Endodermal cell (in vitro differentiated cells): Measurements from ENCODE around the gene THAP10. TPM values are rescaled to one million over a fixed set of nuclear protein-coding genes. Genes with fewer than 3 reads are reported as not detected.
"Not testable (repeated sequence)": the region's sequence is repeated elsewhere in the genome, so short reads cannot be mapped to it uniquely, and the experiment has no call there.

Experiments used
- DNase-seq: peaks from one replicate; pipeline ENCODE4 v3.0.0-alpha.2; 2017
- H3K27ac ChIP-seq: 2 replicates; pipeline ENCODE4 v1.5.1; 2013; ENCODE audit warnings: mild to moderate bottlenecking, low read depth, low read length, moderate library complexity
- H3K27me3 ChIP-seq: 2 replicates; pipeline ENCODE4 v1.6.1; 2013; ENCODE audit warnings: mild to moderate bottlenecking, low read length, moderate library complexity; ENCODE audit not compliant: insufficient read depth, control insufficient read depth, poor library complexity, severe bottlenecking
- H3K36me3 ChIP-seq: 2 replicates; pipeline ENCODE4 v1.7.0; 2013; ENCODE audit warnings: mild to moderate bottlenecking, low read length, moderate library complexity; ENCODE audit not compliant: control insufficient read depth, insufficient read depth
- H3K4me1 ChIP-seq: one replicate; pipeline ENCODE4 v1.7.0; 2013; ENCODE audit warnings: low read length; ENCODE audit not compliant: control insufficient read depth, insufficient read depth
- H3K4me3 ChIP-seq: 2 replicates; pipeline ENCODE4 v1.5.1; 2013; ENCODE audit warnings: mild to moderate bottlenecking, low read length, moderate library complexity
- H3K9ac ChIP-seq: 2 replicates; pipeline ENCODE4 v1.6.1; 2013; ENCODE audit warnings: mild to moderate bottlenecking, low read length, moderate library complexity; ENCODE audit not compliant: poor library complexity, severe bottlenecking; ENCODE audit errors: extremely low read depth
- H3K9me3 ChIP-seq: 2 replicates; pipeline ENCODE4 v1.6.1; 2013; ENCODE audit warnings: mild to moderate bottlenecking, low read length, moderate library complexity; ENCODE audit not compliant: control insufficient read depth
- H3K27ac Mint-ChIP-seq: 2 replicates; pipeline ENCODE4 v1.8.0; 2020; ENCODE audit warnings: mixed read lengths
- H3K27me3 Mint-ChIP-seq: 2 replicates; pipeline ENCODE4 v1.8.0; 2021; ENCODE audit warnings: mild to moderate bottlenecking, mixed read lengths; ENCODE audit not compliant: insufficient read depth
- H3K36me3 Mint-ChIP-seq: 2 replicates; pipeline ENCODE4 v1.8.0; 2020; ENCODE audit warnings: low read depth, mixed read lengths
- H3K4me1 Mint-ChIP-seq: 2 replicates; pipeline ENCODE4 v1.8.0; 2020; ENCODE audit warnings: mixed read lengths
- H3K4me3 Mint-ChIP-seq: 2 replicates; pipeline ENCODE4 v1.8.0; 2020; ENCODE audit warnings: mild to moderate bottlenecking, moderate library complexity, mixed read lengths
- H3K9me3 Mint-ChIP-seq: 2 replicates; pipeline ENCODE4 v1.8.0; 2020; ENCODE audit warnings: mild to moderate bottlenecking, mixed read lengths
- WGBS, 2 experiments: methylation state at CpG; one replicate each; pipeline versions ENCODE4 v1.1.5 to v1.1.7; 2013; ENCODE audit warnings: missing lambda C conversion rate in 2 of 2, mixed read lengths in 1 of 2; ENCODE audit not compliant: insufficient coverage in 1 of 2, insufficient read length in 1 of 2; 5-methylcytosine and 5-hydroxymethylcytosine counted together
- total RNA-seq, 2 donors: library from RNA; stranded (reverse); fragmentation: NEBNext Ultra II Directional in 1 of 2; extraction: Animal tissue kit (Norgen Biotek cat#: 25700) in 1 of 2; gene quantifications; 2 replicates in 1 of 2; 3 replicates in 1 of 2; pipeline ENCODE4 v1.2.1, GENCODE V29; 2021
- TF ChIP-seq, protein P1 (sequence below): fragments of 200-600 bp; sonication (generic); conservative IDR thresholded peaks from 2 replicates; pipeline ENCODE4 v1.5.0; 2021; ENCODE audit warnings: antibody characterized with exemption, mild to moderate bottlenecking

THAP10 gene
- total RNA-seq, 2 donors from 2014 or later: 2.4 to 6.1 TPM

- no peak overlapping the region for H3K27ac ChIP-seq
- no peaks in the 10 kb centered on the region for H3K36me3 ChIP-seq
- no peaks in the 10 kb centered on the region for H3K4me1 ChIP-seq
- H3K27me3 ChIP-seq: no peaks in the 10 kb centered on the region
- H3K9me3 Mint-ChIP-seq: no peaks in the 10 kb centered on the region
- TF ChIP-seq, protein P1, sequence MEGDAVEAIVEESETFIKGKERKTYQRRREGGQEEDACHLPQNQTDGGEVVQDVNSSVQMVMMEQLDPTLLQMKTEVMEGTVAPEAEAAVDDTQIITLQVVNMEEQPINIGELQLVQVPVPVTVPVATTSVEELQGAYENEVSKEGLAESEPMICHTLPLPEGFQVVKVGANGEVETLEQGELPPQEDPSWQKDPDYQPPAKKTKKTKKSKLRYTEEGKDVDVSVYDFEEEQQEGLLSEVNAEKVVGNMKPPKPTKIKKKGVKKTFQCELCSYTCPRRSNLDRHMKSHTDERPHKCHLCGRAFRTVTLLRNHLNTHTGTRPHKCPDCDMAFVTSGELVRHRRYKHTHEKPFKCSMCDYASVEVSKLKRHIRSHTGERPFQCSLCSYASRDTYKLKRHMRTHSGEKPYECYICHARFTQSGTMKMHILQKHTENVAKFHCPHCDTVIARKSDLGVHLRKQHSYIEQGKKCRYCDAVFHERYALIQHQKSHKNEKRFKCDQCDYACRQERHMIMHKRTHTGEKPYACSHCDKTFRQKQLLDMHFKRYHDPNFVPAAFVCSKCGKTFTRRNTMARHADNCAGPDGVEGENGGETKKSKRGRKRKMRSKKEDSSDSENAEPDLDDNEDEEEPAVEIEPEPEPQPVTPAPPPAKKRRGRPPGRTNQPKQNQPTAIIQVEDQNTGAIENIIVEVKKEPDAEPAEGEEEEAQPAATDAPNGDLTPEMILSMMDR: no peak
- H3K4me3 Mint-ChIP-seq: no peak overlapping the region
- no peaks in the 10 kb centered on the region for H3K36me3 Mint-ChIP-seq
- no peaks in the 10 kb centered on the region for H3K27me3 Mint-ChIP-seq
- no peak overlapping the region for H3K9ac ChIP-seq
- no peaks in the 10 kb centered on the region for H3K9me3 ChIP-seq
- no peak overlapping the region for H3K4me3 ChIP-seq
- peaks cover 2% of the 10 kb centered on the region for H3K4me1 Mint-ChIP-seq
- WGBS, 2 experiments: 70 to 79% methylated on average over 2 to 3 of the region's 3 CpGs
- H3K27ac Mint-ChIP-seq: no peak overlapping the region
- DNase-seq: no peak
Measured at GRCh38 chr15:70933411-70933810, 41.2 kb upstream of the THAP10 start.

DNA sequence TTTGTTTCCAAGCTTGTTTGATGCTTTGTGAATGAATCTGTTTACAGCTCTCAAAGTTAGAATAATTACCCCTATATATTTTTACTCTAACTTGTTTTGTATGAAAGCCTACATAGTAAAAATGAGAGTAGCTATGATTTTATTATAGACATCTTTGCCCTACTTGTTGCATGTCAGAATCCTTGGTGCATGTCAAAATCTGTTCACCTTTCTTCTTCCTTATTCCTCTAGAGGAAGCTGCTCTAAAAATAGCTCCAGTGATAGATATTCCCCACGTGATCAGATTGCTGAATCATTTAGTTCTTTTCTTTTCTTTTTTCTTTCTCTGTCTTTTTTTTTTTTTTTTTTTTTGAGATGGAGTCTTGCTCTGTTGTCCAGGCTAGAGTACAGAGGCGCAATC, 40.2 kb upstream of the THAP10 start:
- H3K36me3 ChIP-seq: no peaks in the 10 kb centered on the region
- 85% methylated on average over 2 of the region's 2 CpGs; no CpG with 5 or more reads in 1 of the 2 experiments for WGBS, 2 experiments
- Mint-ChIP-seq H3K9me3 (no peaks in the 10 kb centered on the region), H3K4me1 (no peaks in the 10 kb centered on the region), H3K36me3 (no peaks in the 10 kb centered on the region), H3K27me3 (no peaks in the 10 kb centered on the region), H3K4me3 (no peak overlapping the region), H3K27ac (no peak overlapping the region)
- DNase-seq: no peak
- H3K9ac ChIP-seq: no peak overlapping the region
- H3K27ac ChIP-seq: no peak overlapping the region
- H3K4me1 ChIP-seq: no peaks in the 10 kb centered on the region
- no peaks in the 10 kb centered on the region for H3K27me3 ChIP-seq
- TF ChIP-seq, protein P1: no peak
- H3K9me3 ChIP-seq: no peaks in the 10 kb centered on the region
- H3K4me3 ChIP-seq: no peak overlapping the region

DNA sequence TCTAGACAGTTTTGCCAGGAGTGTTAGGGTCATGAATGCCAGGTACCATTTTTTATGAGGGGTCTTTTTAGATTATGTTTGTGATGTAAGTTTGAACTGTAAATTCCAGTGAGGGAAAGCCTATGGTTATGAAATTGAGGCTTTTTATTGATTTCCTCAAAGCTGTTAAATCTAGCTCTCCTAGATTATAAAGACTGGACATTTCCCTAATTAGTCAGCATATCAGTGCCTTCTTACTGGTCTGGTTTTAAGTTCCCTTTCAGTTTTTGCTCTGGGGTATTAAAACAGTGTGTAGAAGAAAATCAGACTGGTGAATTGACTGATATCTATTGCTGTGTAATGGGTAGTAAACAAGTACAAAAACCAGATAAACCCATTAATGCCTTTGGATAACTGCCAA, 39.6 kb upstream of the THAP10 start:
- H3K27ac Mint-ChIP-seq: no peak overlapping the region
- Histone ChIP-seq H3K4me1 (no peaks in the 10 kb centered on the region), H3K36me3 (no peaks in the 10 kb centered on the region), H3K9me3 (no peaks in the 10 kb centered on the region), H3K9ac (no peak overlapping the region), H3K27me3 (no peaks in the 10 kb centered on the region), H3K27ac (no peak overlapping the region), H3K4me3 (no peak overlapping the region)
- no peaks in the 10 kb centered on the region for H3K27me3 Mint-ChIP-seq
- DNase-seq: no peak
- TF ChIP-seq, protein P1: no peak
- H3K4me1 Mint-ChIP-seq: no peaks in the 10 kb centered on the region
- H3K4me3 Mint-ChIP-seq: no peak overlapping the region
- no peaks in the 10 kb centered on the region for H3K36me3 Mint-ChIP-seq
- no peaks in the 10 kb centered on the region for H3K9me3 Mint-ChIP-seq

- not testable (repeated sequence) for H3K9me3 ChIP-seq, H3K4me1 ChIP-seq, H3K4me3 Mint-ChIP-seq, H3K27ac ChIP-seq, H3K36me3 ChIP-seq, DNase-seq, H3K9me3 Mint-ChIP-seq, H3K36me3 Mint-ChIP-seq, H3K27me3 ChIP-seq, H3K4me3 ChIP-seq, H3K9ac ChIP-seq, H3K27me3 Mint-ChIP-seq, H3K27ac Mint-ChIP-seq, H3K4me1 Mint-ChIP-seq
- no CpG with 5 or more reads among the region's 1 CpG for WGBS, 2 experiments
Measured at GRCh38 chr15:70926914-70927313, 34.7 kb upstream of the THAP10 start.
